Activated naive CD8-positive, alpha-beta T cell (primary cell): ENCODE data around the gene AP2M1.

Source experiments
- H3K27ac Mint-ChIP-seq: one replicate; pipeline ENCODE4 v1.8.0; 2021; ENCODE audit warnings: mixed read lengths
- H3K27me3 Mint-ChIP-seq: one replicate; pipeline ENCODE4 v1.8.0; 2021; ENCODE audit warnings: mixed read lengths
- H3K36me3 Mint-ChIP-seq: one replicate; pipeline ENCODE4 v1.8.0; 2021; ENCODE audit warnings: mixed read lengths
- H3K4me1 Mint-ChIP-seq: one replicate; pipeline ENCODE4 v1.8.0; 2021; ENCODE audit warnings: low read depth, mixed read lengths
- H3K4me3 Mint-ChIP-seq: one replicate; pipeline ENCODE4 v1.8.0; 2021; ENCODE audit warnings: mild to moderate bottlenecking, mixed read lengths
- H3K9me3 Mint-ChIP-seq: one replicate; pipeline ENCODE4 v1.8.0; 2021; ENCODE audit warnings: low read depth, mixed read lengths

Gene AP2M1

DNA sequence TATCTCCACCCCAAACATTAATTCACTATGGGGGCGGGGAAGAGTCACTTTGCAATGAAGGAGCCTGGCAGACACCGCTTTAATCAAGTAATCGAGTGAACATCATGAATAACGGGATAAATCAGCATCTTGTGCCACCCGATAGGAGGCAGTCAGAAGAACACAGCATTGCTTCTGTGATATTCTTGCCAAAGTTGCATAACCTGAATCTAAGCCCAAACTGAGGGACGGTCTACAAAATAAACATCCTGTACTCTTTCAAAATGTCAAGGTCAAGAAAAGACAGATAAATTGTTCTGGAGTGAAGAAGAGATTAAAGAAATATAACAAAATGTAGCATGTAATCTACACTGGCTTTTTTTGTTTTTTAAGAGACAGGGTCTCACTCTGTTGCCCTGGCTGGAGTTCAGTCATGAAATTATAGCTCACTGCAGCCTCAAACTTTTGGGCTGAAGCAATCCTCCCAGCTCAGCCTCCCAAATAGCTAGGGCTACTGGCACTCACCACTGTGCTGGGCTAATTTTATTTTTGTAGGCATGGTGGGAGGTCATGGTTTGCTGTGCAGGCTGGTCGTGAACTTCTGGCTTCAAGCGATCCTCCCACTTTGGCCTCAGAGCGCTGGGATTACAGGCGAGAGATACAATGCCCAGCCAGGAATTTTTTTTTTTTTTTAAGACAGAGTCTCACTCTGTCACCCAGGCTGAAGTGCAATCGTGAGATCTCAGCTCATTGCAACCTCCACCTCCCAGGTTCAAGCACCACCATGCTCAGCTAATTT lies 34.7 kb downstream of the AP2M1 start:
- Mint-ChIP-seq H3K27me3 (peaks cover 9% of the 10 kb centered on the region), H3K27ac (no peak overlapping the region), H3K4me1 (no peaks in the 10 kb centered on the region), H3K4me3 (no peak overlapping the region), H3K9me3 (no peaks in the 10 kb centered on the region), H3K36me3 (no peaks in the 10 kb centered on the region)

DNA sequence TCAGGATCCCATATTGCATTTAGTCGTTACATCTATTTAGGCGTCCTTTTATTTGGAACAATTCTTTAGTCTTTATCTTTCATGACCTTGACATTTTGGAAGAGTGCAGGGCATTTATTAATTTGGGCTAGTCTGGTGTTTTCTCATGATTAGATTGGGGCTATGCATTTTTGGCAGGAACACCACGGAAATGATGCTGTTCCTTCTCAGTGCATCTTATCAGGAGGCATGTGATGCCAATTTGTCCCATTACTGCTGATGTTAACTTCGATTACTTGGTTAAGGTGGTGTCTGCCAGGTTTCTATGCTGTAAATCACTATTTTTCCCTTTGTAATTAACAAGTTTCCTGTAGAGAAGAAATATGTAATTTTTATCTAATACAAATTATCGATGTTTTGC lies 36.6 kb downstream of the AP2M1 start:
- Mint-ChIP-seq H3K36me3 (no peaks in the 10 kb centered on the region), H3K4me3 (no peak overlapping the region), H3K9me3 (no peaks in the 10 kb centered on the region), H3K27ac (no peak overlapping the region), H3K4me1 (no peaks in the 10 kb centered on the region), H3K27me3 (peaks cover 13% of the 10 kb centered on the region)

GRCh38 chr3:184211718-184212117 lies 37.1 kb downstream of the AP2M1 start:
- H3K36me3 Mint-ChIP-seq, result no peaks in the 10 kb centered on the region
- no peaks in the 10 kb centered on the region for H3K4me1 Mint-ChIP-seq
- H3K9me3 Mint-ChIP-seq, result no peaks in the 10 kb centered on the region
- H3K27ac Mint-ChIP-seq, result no peak overlapping the region
- H3K4me3 Mint-ChIP-seq, result no peak overlapping the region
- peaks cover 10% of the 10 kb centered on the region for H3K27me3 Mint-ChIP-seq

DNA sequence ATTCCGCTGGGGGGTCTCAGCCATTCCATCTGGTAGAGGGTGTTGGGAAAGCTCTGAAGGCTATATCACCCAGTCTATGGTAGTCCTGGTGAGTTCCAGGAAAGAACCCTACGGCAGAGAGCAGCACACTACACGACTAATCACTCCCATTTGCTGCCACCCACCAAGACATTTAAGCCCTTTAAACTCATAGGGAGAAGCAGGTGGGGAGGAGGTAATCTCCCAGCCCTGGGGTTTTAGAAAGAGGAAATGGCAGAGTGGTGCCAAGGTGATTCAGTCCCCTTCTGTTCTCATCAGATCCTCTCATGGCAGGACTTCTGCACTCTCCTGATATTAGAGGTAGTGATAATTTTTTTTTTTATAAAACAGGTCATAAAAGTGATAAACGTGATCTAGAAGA lies 44.2 kb downstream of the AP2M1 start:
- Mint-ChIP-seq H3K27me3 (peaks cover 9% of the 10 kb centered on the region), H3K27ac (no peak overlapping the region), H3K36me3 (no peaks in the 10 kb centered on the region), H3K4me1 (no peaks in the 10 kb centered on the region), H3K4me3 (no peak overlapping the region), H3K9me3 (no peaks in the 10 kb centered on the region)

DNA sequence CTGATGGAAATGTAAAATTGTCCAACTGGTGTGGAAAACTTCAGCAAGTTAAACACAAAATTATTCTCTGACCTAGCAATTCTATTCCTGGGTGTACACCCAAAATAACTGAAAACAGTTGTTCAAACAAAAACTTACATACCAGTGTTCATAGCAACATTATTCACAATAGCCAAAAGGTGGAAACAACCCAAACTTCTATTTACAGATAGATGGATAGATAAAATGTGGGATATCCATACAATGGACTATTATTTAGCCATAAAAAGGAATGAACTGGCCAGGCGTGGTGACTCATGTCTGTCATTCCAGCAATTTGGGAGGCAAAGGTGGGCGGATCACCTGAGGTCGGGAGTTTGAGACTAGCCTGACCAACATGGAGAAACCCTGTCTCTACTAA lies 47.9 kb downstream of the AP2M1 start:
- Mint-ChIP-seq H3K27ac (no peak overlapping the region), H3K4me3 (no peak overlapping the region), H3K27me3 (peaks cover 13% of the 10 kb centered on the region), H3K36me3 (no peaks in the 10 kb centered on the region), H3K9me3 (no peaks in the 10 kb centered on the region), H3K4me1 (no peaks in the 10 kb centered on the region)

- H3K27ac Mint-ChIP-seq, result no peak overlapping the region
- no peaks in the 10 kb centered on the region for H3K36me3 Mint-ChIP-seq
- peaks cover 15% of the 10 kb centered on the region for H3K27me3 Mint-ChIP-seq
- H3K4me1 Mint-ChIP-seq, result peaks cover 3% of the 10 kb centered on the region
- H3K4me3 Mint-ChIP-seq, result no peak overlapping the region
- no peaks in the 10 kb centered on the region for H3K9me3 Mint-ChIP-seq
Measured at GRCh38 chr3:184223946-184224345, 49.3 kb downstream of the AP2M1 start.

GRCh38 chr3:184227481-184227935 lies 52.9 kb downstream of the AP2M1 start:
- Mint-ChIP-seq H3K27me3 (peaks cover 24% of the 10 kb centered on the region), H3K4me1 (peaks cover 11% of the 10 kb centered on the region), H3K36me3 (no peaks in the 10 kb centered on the region), H3K9me3 (no peaks in the 10 kb centered on the region), H3K4me3 (no peak overlapping the region), H3K27ac (peak overlapping the region; percentile 71)

GRCh38 chr3:184228376-184229137 lies 53.9 kb downstream of the AP2M1 start:
- H3K27ac Mint-ChIP-seq, result no peak overlapping the region
- H3K4me3 Mint-ChIP-seq, result peak overlapping the region; percentile 74
- no peaks in the 10 kb centered on the region for H3K9me3 Mint-ChIP-seq
- H3K4me1 Mint-ChIP-seq, result peaks cover 11% of the 10 kb centered on the region
- H3K36me3 Mint-ChIP-seq, result no peaks in the 10 kb centered on the region
- peaks cover 26% of the 10 kb centered on the region for H3K27me3 Mint-ChIP-seq

DNA sequence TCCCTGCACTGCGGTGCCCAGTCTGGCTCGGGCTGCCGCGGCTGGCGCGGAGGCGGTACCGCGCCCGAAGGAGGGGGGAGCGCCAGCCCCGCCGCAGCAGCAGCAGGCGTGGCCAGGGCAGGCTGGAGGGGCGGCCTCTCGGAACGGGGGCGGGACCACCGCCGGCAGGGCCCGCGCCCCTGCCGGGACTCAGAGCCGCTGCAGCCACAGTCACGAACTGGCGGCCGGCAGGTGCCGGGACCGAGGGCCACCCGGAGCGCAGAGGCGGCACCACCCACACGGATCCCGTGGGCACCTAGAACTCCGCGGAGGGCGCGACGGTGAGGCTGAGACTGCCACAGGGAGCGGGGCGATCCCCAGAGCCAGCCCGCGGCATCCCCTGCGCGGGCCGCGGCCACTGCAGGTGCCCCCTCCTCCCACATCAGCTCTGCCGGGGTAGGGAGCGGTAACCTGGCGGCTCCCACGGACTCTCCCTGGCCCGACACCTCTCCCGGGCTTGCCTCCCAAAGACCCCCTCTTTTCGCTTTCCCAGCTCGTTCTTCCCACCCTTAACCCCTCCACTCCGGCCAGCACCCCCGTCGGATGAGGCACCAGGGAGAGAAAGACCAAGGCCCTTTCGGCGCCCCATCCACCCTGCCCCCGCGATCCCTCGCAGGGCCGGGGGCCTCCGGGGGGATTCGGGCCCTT lies 54.9 kb downstream of the AP2M1 start, which contains the start of gene VWA5B2:
TSS of gene VWA5B2 (plus strand) at position 192 of the 687 bp plus-strand sequence. CDS start 944 bp downstream, outside the sequence.
- Mint-ChIP-seq H3K4me3 (peak within 1 kb of the TSS; percentile 74), H3K27ac (no peak within 1 kb of the TSS)

GRCh38 chr3:184230081-184230602 lies 55.5 kb downstream of the AP2M1 start:
- no peak overlapping the region for H3K27ac Mint-ChIP-seq
- H3K4me1 Mint-ChIP-seq, result peaks cover 11% of the 10 kb centered on the region
- peak overlapping the region; percentile 57 for H3K4me3 Mint-ChIP-seq
- H3K27me3 Mint-ChIP-seq, result peaks cover 23% of the 10 kb centered on the region
- H3K36me3 Mint-ChIP-seq, result no peaks in the 10 kb centered on the region
- H3K9me3 Mint-ChIP-seq, result no peaks in the 10 kb centered on the region

More for the DNA sequence above, 54.9 kb downstream of the AP2M1 start, which contains the start of gene VWA5B2:
- Mint-ChIP-seq H3K27me3 (peaks cover 24% of the 10 kb centered on the region), H3K4me1 (peaks cover 11% of the 10 kb centered on the region), H3K36me3 (no peaks in the 10 kb centered on the region), H3K9me3 (no peaks in the 10 kb centered on the region)

DNA sequence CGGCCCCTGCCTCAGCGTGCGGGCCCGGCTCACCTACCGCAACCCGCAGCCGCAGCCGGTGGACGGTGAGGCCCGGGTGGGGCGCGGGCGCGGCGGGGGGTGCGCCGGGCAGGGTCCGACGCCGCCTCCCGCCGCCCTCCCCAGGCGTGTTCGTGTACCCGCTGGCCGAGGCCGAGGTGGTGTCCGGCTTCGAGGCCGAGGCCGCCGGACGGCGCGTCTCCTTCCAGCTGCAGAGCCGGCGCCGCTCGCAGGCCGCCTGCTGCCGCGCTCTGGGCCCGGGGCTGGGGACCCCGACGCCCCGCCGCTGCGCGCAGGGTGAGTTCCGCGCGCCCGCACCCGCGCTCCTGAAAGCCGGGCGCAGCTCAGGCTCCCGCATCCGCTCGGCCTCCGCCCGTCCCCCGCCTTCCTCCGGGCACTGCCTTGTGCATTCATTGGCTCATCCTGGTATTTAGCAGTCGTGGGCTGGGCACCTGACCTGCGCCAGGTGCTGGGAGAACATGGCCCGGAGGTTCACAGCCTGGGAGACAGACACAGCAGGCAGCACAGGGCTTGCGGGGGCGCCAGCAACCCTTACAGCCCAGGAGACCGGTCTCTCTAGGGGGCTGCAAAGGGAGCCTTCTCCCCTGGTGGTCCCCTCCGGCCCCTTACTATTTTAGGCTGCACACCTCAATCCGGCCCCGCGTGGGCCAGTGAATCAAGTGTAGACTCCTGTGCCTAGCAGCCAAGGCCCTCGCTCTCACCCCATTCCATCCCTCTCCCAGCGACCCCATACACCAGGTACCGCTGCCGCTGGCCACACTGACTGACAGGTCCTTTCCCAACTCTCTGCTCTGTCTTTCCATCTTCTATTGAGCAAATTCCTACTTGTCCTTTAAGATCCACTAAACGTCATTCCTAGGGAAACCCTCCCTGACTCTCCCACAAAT lies 56.2 kb downstream of the AP2M1 start:
- Mint-ChIP-seq H3K36me3 (no peaks in the 10 kb centered on the region), H3K27me3 (peaks cover 20% of the 10 kb centered on the region)

DNA sequence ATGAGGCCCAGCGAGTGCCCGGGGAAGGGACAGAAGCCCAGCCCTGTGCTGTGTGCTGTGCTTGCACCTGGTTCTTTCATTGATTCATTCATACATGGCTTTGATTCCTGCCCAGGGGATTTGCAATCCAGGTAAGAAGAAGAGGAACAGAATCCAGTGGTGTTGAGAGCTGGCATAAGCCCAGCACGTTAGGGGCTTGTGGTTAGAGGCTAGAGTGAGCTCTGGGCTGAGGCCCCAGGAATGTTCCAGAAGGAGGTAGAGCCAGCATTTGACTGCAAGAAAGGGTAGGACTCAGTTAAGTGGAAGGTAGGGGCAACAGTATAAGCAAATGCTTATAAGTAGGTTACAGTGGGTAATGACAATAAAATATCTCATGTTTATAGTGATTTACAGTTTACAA lies 57.0 kb downstream of the AP2M1 start:
- Mint-ChIP-seq H3K4me3 (peak overlapping the region; percentile 75), H3K9me3 (no peaks in the 10 kb centered on the region), H3K36me3 (no peaks in the 10 kb centered on the region), H3K27me3 (peaks cover 18% of the 10 kb centered on the region), H3K4me1 (peaks cover 11% of the 10 kb centered on the region), H3K27ac (no peak overlapping the region)

More for the DNA sequence above, 56.2 kb downstream of the AP2M1 start:
- H3K4me1 Mint-ChIP-seq, result peaks cover 11% of the 10 kb centered on the region
- H3K4me3 Mint-ChIP-seq, result peak overlapping the region; percentile 75
- H3K9me3 Mint-ChIP-seq, result no peaks in the 10 kb centered on the region
- no peak overlapping the region for H3K27ac Mint-ChIP-seq

GRCh38 chr3:184233127-184233843 lies 58.6 kb downstream of the AP2M1 start:
- peaks cover 16% of the 10 kb centered on the region for H3K27me3 Mint-ChIP-seq
- H3K4me1 Mint-ChIP-seq, result peaks cover 11% of the 10 kb centered on the region
- no peak overlapping the region for H3K27ac Mint-ChIP-seq
- no peak overlapping the region for H3K4me3 Mint-ChIP-seq
- no peaks in the 10 kb centered on the region for H3K36me3 Mint-ChIP-seq
- H3K9me3 Mint-ChIP-seq, result no peaks in the 10 kb centered on the region
